ENCODE data around the gene FRMD4A. TPM values are rescaled to one million over a fixed set of nuclear protein-coding genes. Genes with fewer than 3 reads are reported as not detected.
"Not testable (repeated sequence)": the region's sequence is repeated elsewhere in the genome, so short reads cannot be mapped to it uniquely, and the experiment has no call there.

Gene FRMD4A
- total and polyA plus RNA-seq, 2 experiments from 2014 or later: 5.4 to 10.3 TPM

DNA sequence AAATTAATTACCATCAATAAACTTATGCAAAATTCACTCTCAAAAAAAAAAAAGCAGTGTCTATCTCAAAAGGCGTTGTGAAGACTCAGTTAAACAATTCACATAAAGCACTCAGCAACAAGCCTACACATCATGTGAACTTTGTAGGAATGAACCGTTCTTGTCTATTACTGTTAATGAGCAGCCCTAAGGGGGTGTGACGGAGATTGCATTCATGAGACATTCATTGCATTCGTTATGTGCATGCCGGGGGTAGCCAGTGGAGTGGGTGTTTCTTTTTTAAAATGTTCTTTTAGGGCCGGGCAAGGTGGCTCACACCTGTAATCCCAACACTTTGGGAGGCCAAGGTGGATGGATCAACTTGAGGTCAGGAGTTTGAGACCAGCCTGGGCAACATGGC, 551.0 kb downstream of the FRMD4A start:
- H3K27me3 ChIP-seq: no peaks in the 10 kb centered on the region
- no peak overlapping the region for H3K27ac ChIP-seq
- no peak for TF ChIP-seq EZH2phosphoT487 (IDR thresholded peaks at IDR 0.05; ENCODE audit: low read depth, severe bottlenecking, unreplicated experiment)
- no peak for TF ChIP-seq EZH2 (IDR thresholded peaks at IDR 0.05; ENCODE audit: borderline replicate concordance)
- TF ChIP-seq, protein P1, sequence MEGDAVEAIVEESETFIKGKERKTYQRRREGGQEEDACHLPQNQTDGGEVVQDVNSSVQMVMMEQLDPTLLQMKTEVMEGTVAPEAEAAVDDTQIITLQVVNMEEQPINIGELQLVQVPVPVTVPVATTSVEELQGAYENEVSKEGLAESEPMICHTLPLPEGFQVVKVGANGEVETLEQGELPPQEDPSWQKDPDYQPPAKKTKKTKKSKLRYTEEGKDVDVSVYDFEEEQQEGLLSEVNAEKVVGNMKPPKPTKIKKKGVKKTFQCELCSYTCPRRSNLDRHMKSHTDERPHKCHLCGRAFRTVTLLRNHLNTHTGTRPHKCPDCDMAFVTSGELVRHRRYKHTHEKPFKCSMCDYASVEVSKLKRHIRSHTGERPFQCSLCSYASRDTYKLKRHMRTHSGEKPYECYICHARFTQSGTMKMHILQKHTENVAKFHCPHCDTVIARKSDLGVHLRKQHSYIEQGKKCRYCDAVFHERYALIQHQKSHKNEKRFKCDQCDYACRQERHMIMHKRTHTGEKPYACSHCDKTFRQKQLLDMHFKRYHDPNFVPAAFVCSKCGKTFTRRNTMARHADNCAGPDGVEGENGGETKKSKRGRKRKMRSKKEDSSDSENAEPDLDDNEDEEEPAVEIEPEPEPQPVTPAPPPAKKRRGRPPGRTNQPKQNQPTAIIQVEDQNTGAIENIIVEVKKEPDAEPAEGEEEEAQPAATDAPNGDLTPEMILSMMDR (IDR thresholded peaks at IDR 0.05; ENCODE audit: poor library complexity): no peak
- H3K4me3 ChIP-seq: no peak overlapping the region
- H4K20me1 ChIP-seq (ENCODE audit: insufficient read depth, poor library complexity, severe bottlenecking): no peaks in the 10 kb centered on the region
- H2AFZ ChIP-seq: no peak overlapping the region
- DNase-seq (ENCODE audit: low spot score): no peak
- H3K79me2 ChIP-seq: no peaks in the 10 kb centered on the region
- H3K4me2 ChIP-seq: no peak overlapping the region
- H3K9me2 ChIP-seq (replicated peaks; ENCODE audit: insufficient read depth): no peaks in the 10 kb centered on the region
- WGBS (ENCODE audit: low lambda C conversion rate, missing lambda C conversion rate): 86% methylated on average over 6 of the region's 6 CpGs
- H3K36me3 ChIP-seq (replicated peaks; ENCODE audit: insufficient read depth, low read depth): no peaks in the 10 kb centered on the region
- no peaks in the 10 kb centered on the region for H3K4me1 ChIP-seq (ENCODE audit: insufficient read depth)
- no peaks in the 10 kb centered on the region for H3K9me3 ChIP-seq (ENCODE audit: low read depth)

DNA sequence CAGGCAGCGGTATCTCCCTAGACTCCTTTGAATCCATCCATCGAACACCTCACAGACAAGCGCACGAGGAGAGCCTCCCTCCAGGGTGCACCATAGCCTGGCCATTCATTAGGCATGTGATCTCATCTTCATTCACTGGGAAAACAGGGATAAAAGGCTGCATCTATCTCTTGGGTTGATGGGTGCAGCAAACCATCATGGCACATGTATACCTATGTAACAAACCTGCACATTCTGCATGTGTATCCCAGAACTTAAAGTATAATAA, 552.1 kb downstream of the FRMD4A start:
- not testable (repeated sequence) for DNase-seq (ENCODE audit: low spot score); H3K9me2 ChIP-seq (replicated peaks; ENCODE audit: insufficient read depth); H3K4me1 ChIP-seq (ENCODE audit: insufficient read depth); H3K4me2 ChIP-seq; H2AFZ ChIP-seq; H3K27me3 ChIP-seq; H3K4me3 ChIP-seq; H3K27ac ChIP-seq; H3K9me3 ChIP-seq (ENCODE audit: low read depth); H3K36me3 ChIP-seq (replicated peaks; ENCODE audit: insufficient read depth, low read depth); H4K20me1 ChIP-seq (ENCODE audit: insufficient read depth, poor library complexity, severe bottlenecking); H3K79me2 ChIP-seq
- 77% methylated on average over 4 of the region's 4 CpGs for WGBS (ENCODE audit: low lambda C conversion rate, missing lambda C conversion rate)

DNA sequence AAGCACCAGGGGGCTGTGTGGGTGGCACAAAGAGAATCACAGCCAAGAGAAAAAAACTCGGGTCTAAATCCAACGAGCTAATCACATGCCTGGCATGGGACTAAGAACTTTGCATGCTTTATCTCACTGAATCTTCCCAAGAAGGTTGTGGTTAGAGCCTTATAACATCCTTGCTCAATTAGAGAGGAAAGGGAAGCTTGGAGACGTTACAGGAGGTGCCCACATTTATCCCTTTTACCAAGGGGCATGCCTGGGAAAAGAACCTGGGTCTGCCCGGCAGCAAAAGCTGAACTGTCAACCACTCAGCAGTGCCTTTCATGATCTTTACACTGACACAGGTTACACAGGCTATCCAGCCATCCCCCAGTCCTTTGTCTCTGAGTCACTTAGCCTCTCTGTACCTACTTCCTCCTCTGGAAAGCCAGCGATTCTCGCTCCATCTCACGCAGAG, 553.8 kb downstream of the FRMD4A start:
- Histone ChIP-seq H3K9me3 (ENCODE audit: low read depth) (no peaks in the 10 kb centered on the region), H3K79me2 (no peaks in the 10 kb centered on the region), H4K20me1 (ENCODE audit: insufficient read depth, poor library complexity, severe bottlenecking) (no peaks in the 10 kb centered on the region), H3K4me1 (ENCODE audit: insufficient read depth) (no peaks in the 10 kb centered on the region), H3K9me2 (replicated peaks; ENCODE audit: insufficient read depth) (no peaks in the 10 kb centered on the region), H2AFZ (no peak overlapping the region), H3K27ac (no peak overlapping the region), H3K4me3 (no peak overlapping the region), H3K4me2 (no peak overlapping the region), H3K36me3 (replicated peaks; ENCODE audit: insufficient read depth, low read depth) (no peaks in the 10 kb centered on the region), H3K27me3 (no peaks in the 10 kb centered on the region)
- no peak for TF ChIP-seq EZH2phosphoT487 (IDR thresholded peaks at IDR 0.05; ENCODE audit: low read depth, severe bottlenecking, unreplicated experiment)
- no peak for DNase-seq (ENCODE audit: low spot score)
- 84% methylated on average over 7 of the region's 7 CpGs for WGBS (ENCODE audit: low lambda C conversion rate, missing lambda C conversion rate)

DNA sequence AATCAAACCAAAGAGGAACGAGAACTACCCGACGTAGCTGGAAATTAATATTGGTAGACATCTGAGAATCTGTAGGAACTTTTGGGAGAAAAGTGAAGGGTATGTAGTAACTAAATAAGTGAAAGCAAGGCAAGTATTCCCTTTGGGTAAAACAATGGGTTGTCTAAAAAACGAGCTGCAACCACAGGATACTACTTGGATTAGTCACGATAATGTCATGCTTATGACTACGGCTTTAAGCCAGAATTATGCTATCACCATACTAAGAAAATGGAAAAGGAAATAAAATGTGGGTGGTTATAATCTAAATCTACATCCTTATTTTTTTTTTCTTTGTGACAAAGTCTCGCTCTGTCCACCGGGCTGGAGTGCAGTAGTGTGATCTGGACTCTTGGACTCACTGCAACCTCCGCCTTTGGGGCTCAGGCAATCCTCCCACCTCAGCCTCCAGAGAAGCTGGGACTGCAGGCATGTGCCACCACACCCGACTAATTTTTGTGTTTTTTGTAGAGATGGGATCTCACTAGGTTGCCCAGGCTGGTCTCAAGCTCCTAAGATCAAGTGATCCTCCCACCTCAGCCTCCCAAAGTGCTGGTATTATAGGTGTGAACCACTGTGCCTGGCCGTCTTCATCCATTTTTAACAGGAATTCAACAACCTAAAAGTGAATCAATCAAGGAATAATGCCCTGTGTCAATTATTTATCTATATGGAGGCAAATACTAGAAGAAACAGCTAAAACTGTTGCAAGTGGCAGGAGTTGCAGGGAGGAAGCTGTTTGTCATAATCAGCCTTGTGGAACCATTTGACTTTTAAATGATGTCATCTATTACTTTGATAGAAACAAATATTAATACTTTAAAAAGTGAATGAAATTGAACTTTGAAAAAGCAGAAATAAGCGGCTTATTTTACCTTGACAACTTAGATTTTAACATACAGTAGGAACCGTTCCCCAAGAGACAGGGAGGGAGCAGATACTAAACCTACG, 554.6 kb downstream of the FRMD4A start:
- no peaks in the 10 kb centered on the region for H3K27me3 ChIP-seq
- no peaks in the 10 kb centered on the region for H4K20me1 ChIP-seq (ENCODE audit: insufficient read depth, poor library complexity, severe bottlenecking)
- no peak overlapping the region for H3K27ac ChIP-seq
- H3K4me3 ChIP-seq: no peak overlapping the region
- no peak for DNase-seq (ENCODE audit: low spot score)
- H3K4me1 ChIP-seq (ENCODE audit: insufficient read depth): no peaks in the 10 kb centered on the region
- no peaks in the 10 kb centered on the region for H3K79me2 ChIP-seq
- no peak overlapping the region for H2AFZ ChIP-seq
- TF ChIP-seq EZH2phosphoT487 (IDR thresholded peaks at IDR 0.05; ENCODE audit: low read depth, severe bottlenecking, unreplicated experiment): no peak
- TF ChIP-seq, protein P1 (IDR thresholded peaks at IDR 0.05; ENCODE audit: poor library complexity): no peak
- TF ChIP-seq EZH2 (IDR thresholded peaks at IDR 0.05; ENCODE audit: borderline replicate concordance): no peak
- no peaks in the 10 kb centered on the region for H3K9me2 ChIP-seq (replicated peaks; ENCODE audit: insufficient read depth)
- H3K36me3 ChIP-seq (replicated peaks; ENCODE audit: insufficient read depth, low read depth): no peaks in the 10 kb centered on the region
- H3K4me2 ChIP-seq: no peak overlapping the region
- 93% methylated on average over 14 of the region's 14 CpGs for WGBS (ENCODE audit: low lambda C conversion rate, missing lambda C conversion rate)
- H3K9me3 ChIP-seq (ENCODE audit: low read depth): no peaks in the 10 kb centered on the region

Measured in hepatocyte (in vitro differentiated cells).